ENCODE data around the gene ANKRD11. TPM values are rescaled to one million over a fixed set of nuclear protein-coding genes. Genes with fewer than 3 reads are reported as not detected.

The ANKRD11 gene
- total and polyA plus RNA-seq, 2 donors (not counting 3 experiments of a cell fraction or from before 2014, with no cell fraction given), result 55.8 to 191 TPM

- H3K4me3 ChIP-seq (replicated peaks in 1 of 3; ENCODE audit: insufficient read depth in 1 of 3, low read depth in 1 of 3, low read length in 3 of 3), result no peak overlapping the region
- no peak overlapping the region for H3K27ac ChIP-seq (ENCODE audit: insufficient read depth, low read depth, low read length)
- H3K4me2 ChIP-seq (ENCODE audit: insufficient read depth, low read length), result no peak overlapping the region
- no peak overlapping the region for H3K9ac ChIP-seq (replicated peaks; ENCODE audit: extremely low read depth, insufficient read depth, low read length)
- H3K27me3 ChIP-seq (ENCODE audit: control insufficient read depth in 2 of 2, insufficient read depth in 2 of 2, low read length in 2 of 2), result no peaks in the 10 kb centered on the region
- dilution Hi-C loops (cut with MboI; ENCODE audit: extremely low pct_ligation_motif_present, low sequenced_read_pairs), result no loop called here
- no peaks in the 10 kb centered on the region for H4K20me1 ChIP-seq (replicated peaks; ENCODE audit: control insufficient read depth, extremely low read depth, insufficient read depth, low read length)
- peaks cover 99% of the 10 kb centered on the region for H3K79me2 ChIP-seq (ENCODE audit: control insufficient read depth, insufficient read depth, low read length)
- no peaks in the 10 kb centered on the region for H3K36me3 ChIP-seq (ENCODE audit: control insufficient read depth in 2 of 2, extremely low read depth in 1 of 2, insufficient read depth in 2 of 2, low read length in 2 of 2)
- ChIA-PET CTCF (interaction anchor here (1.1 to 1.6 kb wide), 2 partner anchors 28 to 66 kb away, joined by 3 read pairs; no protein-coding TSS in a partner anchor), POLR2A (no interaction called here)
- DNase-seq (ENCODE audit: low read depth, low spot score), result no peak
- no peak for FAIRE-seq
- TF ChIP-seq GATA2 (IDR thresholded peaks at IDR 0.05; ENCODE audit: insufficient read depth, insufficient read length, low read depth, low read length) (no peak), POLR2AphosphoS5 (IDR thresholded peaks at IDR 0.05; ENCODE audit: insufficient read depth, low read depth, low read length) (no peak), MYC (IDR thresholded peaks at IDR 0.05; ENCODE audit: low read depth, low read length) (no peak), CTCF (IDR thresholded peaks at IDR 0.05; ENCODE audit: extremely low read depth in 1 of 2, insufficient read depth in 1 of 2, low read depth in 1 of 2, low read length in 2 of 2) (no peak), FOS (IDR thresholded peaks at IDR 0.05; ENCODE audit: borderline replicate concordance, insufficient read depth, low read length) (no peak), JUN (IDR thresholded peaks at IDR 0.05; ENCODE audit: borderline replicate concordance, insufficient read depth, insufficient read length, low read depth) (no peak), POLR2A (IDR thresholded peaks at IDR 0.05; ENCODE audit: low read depth, low read length) (no peak), MAX (IDR thresholded peaks at IDR 0.05; ENCODE audit: insufficient read depth, insufficient read length) (no peak), EZH2 (IDR thresholded peaks at IDR 0.05; ENCODE audit: borderline replicate concordance, low read depth, low read length, severe bottlenecking) (no peak)
- no peaks in the 10 kb centered on the region for H3K9me3 ChIP-seq (replicated peaks; ENCODE audit: control insufficient read depth, insufficient read depth, low read length)
- no peaks in the 10 kb centered on the region for H3K9me1 ChIP-seq (replicated peaks; ENCODE audit: control insufficient read depth, extremely low read depth, insufficient read depth, low read length)
- intact Hi-C loops (cut with micrococcal nuclease), result no loop called here
- peaks cover 17% of the 10 kb centered on the region for H3K4me1 ChIP-seq (ENCODE audit: control insufficient read depth, extremely low read depth, insufficient read depth, low read length)
- H2AFZ ChIP-seq (ENCODE audit: low read depth, low read length), result no peak overlapping the region
- BruUV-seq (replicated peaks), result no TSS peak
Measured at GRCh38 chr16:89443727-89444084, 46.7 kb downstream of the ANKRD11 start.
